Activated CD4-positive, alpha-beta T cell treated with anti-CD3 and anti-CD28 coated beads, Interleukin-2, amount 10 ng/mL, durations not matched to agents 7 days and 5 days (primary cell): ENCODE data around the gene NTF4. TPM values are rescaled to one million over a fixed set of nuclear protein-coding genes. Genes with fewer than 3 reads are reported as not detected.

Source experiments
- CTCF ChIA-PET: fragments of 350-600 bp; sonication (Branson Sonifier 250); formaldehyde crosslinking; loops from one replicate; lab custom pipeline; 2021; ENCODE audit warnings: antibody characterized with exemption; lab: Charles Lee
- POLR2A ChIA-PET: fragments of 350-600 bp; sonication (Branson Sonifier 250); formaldehyde crosslinking; loops from one replicate; lab custom pipeline; 2021; ENCODE audit warnings: antibody characterized with exemption; lab: Charles Lee
- DNase-seq: peaks from one replicate; pipeline ENCODE4 v3.0.0-alpha.2; 2020
- H3K27ac Mint-ChIP-seq: one replicate; pipeline ENCODE4 v1.8.0; 2021; ENCODE audit warnings: mild to moderate bottlenecking, moderate library complexity, mixed read lengths
- H3K27me3 Mint-ChIP-seq: one replicate; pipeline ENCODE4 v1.8.0; 2021; ENCODE audit warnings: mixed read lengths
- H3K36me3 Mint-ChIP-seq: one replicate; pipeline ENCODE4 v1.8.0; 2021; ENCODE audit warnings: low read depth, mixed read lengths
- H3K4me1 Mint-ChIP-seq: one replicate; pipeline ENCODE4 v1.8.0; 2021; ENCODE audit warnings: mixed read lengths
- H3K4me3 Mint-ChIP-seq: one replicate; pipeline ENCODE4 v1.8.0; 2021; ENCODE audit warnings: mild to moderate bottlenecking, moderate library complexity, mixed read lengths
- H3K9me3 Mint-ChIP-seq: one replicate; pipeline ENCODE4 v1.8.0; 2021; ENCODE audit warnings: mixed read lengths
- total RNA-seq, 2 experiments: library from RNA; stranded (reverse); gene quantifications; one replicate each; pipeline ENCODE4 v1.2.3, GENCODE V29; 2021

NTF4 gene
- total RNA-seq, 2 experiments from 2014 or later = not detected

- H3K36me3 Mint-ChIP-seq = peaks cover 47% of the 10 kb centered on the region
- POLR2A ChIA-PET = no interaction called here
These were observed 38.9 kb upstream of the NTF4 start for GRCh38 chr19:49103331-49104085.

GRCh38 chr19:49102303-49102702, 37.7 kb upstream of the NTF4 start:
- H3K36me3 Mint-ChIP-seq = peaks cover 50% of the 10 kb centered on the region
- H3K27me3 Mint-ChIP-seq = no peaks in the 10 kb centered on the region
- no peaks in the 10 kb centered on the region for H3K9me3 Mint-ChIP-seq
- H3K27ac Mint-ChIP-seq = no peak overlapping the region
- DNase-seq = no peak
- POLR2A ChIA-PET = no interaction called here
- CTCF ChIA-PET = no interaction called here
- peaks cover 13% of the 10 kb centered on the region for H3K4me1 Mint-ChIP-seq
- H3K4me3 Mint-ChIP-seq = no peak overlapping the region

More at GRCh38 chr19:49103331-49104085, 38.9 kb upstream of the NTF4 start:
- Mint-ChIP-seq H3K9me3 (no peaks in the 10 kb centered on the region), H3K4me1 (peaks cover 4% of the 10 kb centered on the region), H3K27ac (no peak overlapping the region), H3K4me3 (no peak overlapping the region), H3K27me3 (no peaks in the 10 kb centered on the region)
- no peak for DNase-seq
- CTCF ChIA-PET = interaction anchor here (4.1 kb wide), 1 partner anchor 11 kb away, joined by 20 read pairs; the partner anchor contains the start of gene LIN7B

- Mint-ChIP-seq H3K27ac (no peak overlapping the region), H3K36me3 (peaks cover 44% of the 10 kb centered on the region), H3K27me3 (no peaks in the 10 kb centered on the region), H3K4me3 (no peak overlapping the region), H3K9me3 (no peaks in the 10 kb centered on the region), H3K4me1 (peaks cover 18% of the 10 kb centered on the region)
- ChIA-PET POLR2A (no interaction called here), CTCF (interaction anchor here (0.6 to 1.3 kb wide), 4 partner anchors 8 to 150 kb away, joined by 3 to 6 read pairs (median 3); partner anchors contain the start of gene LIN7B)
- no peak for DNase-seq
These were observed 36.5 kb upstream of the NTF4 start for GRCh38 chr19:49101160-49101559.

- Mint-ChIP-seq H3K27ac (peak overlapping the region; percentile 33), H3K9me3 (no peaks in the 10 kb centered on the region), H3K4me3 (no peak overlapping the region), H3K36me3 (peaks cover 40% of the 10 kb centered on the region), H3K4me1 (peaks cover 18% of the 10 kb centered on the region), H3K27me3 (no peaks in the 10 kb centered on the region)
- CTCF ChIA-PET = interaction anchor here (1.0 to 2.6 kb wide), 11 partner anchors 7 to 159 kb away, joined by 3 to 22 read pairs (median 9); partner anchors contain the start of genes CGB7 and LIN7B
- POLR2A ChIA-PET = no interaction called here
- no peak for DNase-seq
These were observed 34.2 kb upstream of the NTF4 start for GRCh38 chr19:49098795-49099194.

GRCh38 chr19:49097453-49098288, 33.1 kb upstream of the NTF4 start:
- no peaks in the 10 kb centered on the region for H3K9me3 Mint-ChIP-seq
- H3K36me3 Mint-ChIP-seq = peaks cover 44% of the 10 kb centered on the region
- no peak overlapping the region for H3K4me3 Mint-ChIP-seq
- peaks cover 18% of the 10 kb centered on the region for H3K4me1 Mint-ChIP-seq
- POLR2A ChIA-PET = interaction anchor here (0.6 kb wide), 1 partner anchor 719 kb away, joined by 4 read pairs; no protein-coding TSS in a partner anchor
- H3K27me3 Mint-ChIP-seq = no peaks in the 10 kb centered on the region
- H3K27ac Mint-ChIP-seq = peak overlapping the region; percentile 77
- DNase-seq = peak; percentile 78
- CTCF ChIA-PET = interaction anchor here (0.5 to 2.6 kb wide), 40 partner anchors 9 to 444 kb away, joined by 3 to 22 read pairs (median 6); partner anchors contain the start of genes CGB7, LIN7B and RUVBL2

- CTCF ChIA-PET = interaction anchor here (0.6 to 1.7 kb wide), 4 partner anchors 11 to 311 kb away, joined by 3 read pairs; no protein-coding TSS in a partner anchor
- H3K27ac Mint-ChIP-seq = no peak overlapping the region
- peaks cover 50% of the 10 kb centered on the region for H3K36me3 Mint-ChIP-seq
- no peak for DNase-seq
- POLR2A ChIA-PET = no interaction called here
- no peaks in the 10 kb centered on the region for H3K27me3 Mint-ChIP-seq
- H3K9me3 Mint-ChIP-seq = no peaks in the 10 kb centered on the region
- H3K4me3 Mint-ChIP-seq = no peak overlapping the region
- peaks cover 27% of the 10 kb centered on the region for H3K4me1 Mint-ChIP-seq
These were observed 30.2 kb upstream of the NTF4 start for GRCh38 chr19:49094505-49095482.

- no peaks in the 10 kb centered on the region for H3K27me3 Mint-ChIP-seq
- H3K4me3 Mint-ChIP-seq = no peak overlapping the region
- H3K4me1 Mint-ChIP-seq = peaks cover 26% of the 10 kb centered on the region
- ChIA-PET CTCF (interaction anchor here (0.7 to 0.9 kb wide), 2 partner anchors 14 to 103 kb away, joined by 3 to 5 read pairs; no protein-coding TSS in a partner anchor), POLR2A (no interaction called here)
- H3K36me3 Mint-ChIP-seq = peaks cover 47% of the 10 kb centered on the region
- no peak overlapping the region for H3K27ac Mint-ChIP-seq
- DNase-seq = no peak
- H3K9me3 Mint-ChIP-seq = no peaks in the 10 kb centered on the region
These were observed 28.1 kb upstream of the NTF4 start for GRCh38 chr19:49092686-49093085.

- ChIA-PET CTCF (interaction anchor here (0.9 kb wide), 1 partner anchor 15 kb away, joined by 5 read pairs; no protein-coding TSS in a partner anchor), POLR2A (no interaction called here)
- no peak overlapping the region for H3K27ac Mint-ChIP-seq
- H3K4me1 Mint-ChIP-seq = peaks cover 23% of the 10 kb centered on the region
- no peak overlapping the region for H3K4me3 Mint-ChIP-seq
- H3K27me3 Mint-ChIP-seq = no peaks in the 10 kb centered on the region
- no peak for DNase-seq
- peaks cover 51% of the 10 kb centered on the region for H3K36me3 Mint-ChIP-seq
- no peaks in the 10 kb centered on the region for H3K9me3 Mint-ChIP-seq
These were observed 26.9 kb upstream of the NTF4 start for GRCh38 chr19:49091391-49092038.

- no peaks in the 10 kb centered on the region for H3K9me3 Mint-ChIP-seq
- POLR2A ChIA-PET = no interaction called here
- peaks cover 1% of the 10 kb centered on the region for H3K27me3 Mint-ChIP-seq
- CTCF ChIA-PET = no interaction called here
- H3K4me3 Mint-ChIP-seq = peak overlapping the region; percentile 95
- peaks cover 32% of the 10 kb centered on the region for H3K4me1 Mint-ChIP-seq
- peaks cover 39% of the 10 kb centered on the region for H3K36me3 Mint-ChIP-seq
- no peak for DNase-seq
- peak overlapping the region; percentile 94 for H3K27ac Mint-ChIP-seq
These were observed 21.7 kb upstream of the NTF4 start for GRCh38 chr19:49086296-49086695.

- Mint-ChIP-seq H3K4me1 (peaks cover 32% of the 10 kb centered on the region), H3K27me3 (peaks cover 1% of the 10 kb centered on the region), H3K9me3 (no peaks in the 10 kb centered on the region), H3K27ac (peak overlapping the region; percentile 94), H3K4me3 (peak overlapping the region; percentile 95), H3K36me3 (peaks cover 36% of the 10 kb centered on the region)
- ChIA-PET POLR2A (no interaction called here), CTCF (no interaction called here)
- DNase-seq = no peak
These were observed 21.2 kb upstream of the NTF4 start for GRCh38 chr19:49085868-49086232.

GRCh38 chr19:49085020-49085867, 20.6 kb upstream of the NTF4 start, which contains the start of gene SNRNP70:
SNRNP70 (plus strand) TSS chr19:49085451; CDS start chr19:49086415, 964 bp downstream.
- POLR2A ChIA-PET = no interaction called here

More at GRCh38 chr19:49085020-49085867, 20.6 kb upstream of the NTF4 start, which contains the start of gene SNRNP70:
- Mint-ChIP-seq H3K9me3 (no peaks in the 10 kb centered on the region), H3K4me3 (peak within 1 kb of the TSS; percentile 95), H3K27me3 (peaks cover 1% of the 10 kb centered on the region), H3K27ac (peak within 1 kb of the TSS; percentile 94), H3K4me1 (peaks cover 31% of the 10 kb centered on the region), H3K36me3 (peaks cover 31% of the 10 kb centered on the region)
- CTCF ChIA-PET = no interaction called here
- peak; percentile 99 for DNase-seq
